ENCODE measurements around the gene CBLC. TPM values are rescaled to one million over a fixed set of nuclear protein-coding genes. Genes with fewer than 3 reads are reported as not detected.

Gene CBLC
- total RNA-seq, 1 donor from 2014 or later = 65.0 TPM

- Histone ChIP-seq H3K36me3 (ENCODE audit: control insufficient read depth, insufficient read depth, low read length) (peaks cover 23% of the 10 kb centered on the region), H3K4me3 (ENCODE audit: low read depth, low read length) (peak overlapping the region; percentile 58), H3K27me3 (ENCODE audit: control insufficient read depth, insufficient read depth, low read length) (no peaks in the 10 kb centered on the region)
- no peak for DNase-seq (ENCODE audit: low read depth)
- no peak for TF ChIP-seq CTCF (IDR thresholded peaks at IDR 0.05; ENCODE audit: insufficient read depth, low read length, severe bottlenecking)
- no peak for FAIRE-seq
Measured at GRCh38 chr19:44809577-44810233, 32.0 kb downstream of the CBLC start.

DNA sequence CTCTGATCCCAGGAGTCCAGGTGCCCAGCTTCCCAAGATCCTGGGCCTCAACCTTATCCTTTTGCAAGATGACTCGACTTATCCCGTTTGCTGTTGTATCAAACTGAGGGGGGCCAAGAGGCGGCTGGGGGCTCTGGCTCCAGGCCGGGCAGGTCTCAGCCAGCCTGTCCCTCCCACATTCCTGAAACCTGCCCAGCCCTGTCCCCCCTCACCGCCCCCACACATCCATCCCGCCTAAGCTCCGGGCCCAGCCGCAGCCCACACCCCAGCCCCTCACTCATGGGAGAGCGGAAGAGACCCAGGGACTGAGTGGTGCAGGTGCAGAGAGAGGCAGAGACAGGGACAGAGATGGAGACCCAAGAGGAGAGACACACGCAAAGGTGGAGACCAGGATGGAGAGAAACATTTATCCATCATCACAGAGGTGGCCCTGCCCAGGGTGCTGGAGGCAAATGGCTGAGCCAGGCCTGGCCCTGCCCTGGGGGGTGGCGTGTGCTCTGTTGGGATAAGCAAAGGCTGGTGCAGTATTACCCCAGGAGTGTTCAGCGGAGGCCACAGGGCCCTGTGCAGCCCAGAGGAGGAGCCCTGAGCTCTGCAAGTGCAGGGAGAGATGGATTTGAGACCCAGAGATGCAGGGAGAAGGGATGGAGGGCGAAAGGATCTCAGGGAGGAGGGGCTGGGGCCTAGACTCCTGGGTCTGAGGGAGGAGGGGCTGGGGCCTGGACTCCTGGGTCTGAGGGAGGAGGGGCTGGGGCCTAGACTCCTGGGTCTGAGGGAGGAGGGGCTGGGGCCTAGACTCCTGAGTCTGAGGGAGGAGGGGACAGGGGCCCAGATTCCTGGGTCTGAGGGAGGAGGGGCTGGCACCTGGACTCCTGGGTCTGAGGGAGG is 32.8 kb downstream of the CBLC start:
- no peak for TF ChIP-seq CTCF (IDR thresholded peaks at IDR 0.05; ENCODE audit: insufficient read depth, low read length, severe bottlenecking)
- H3K4me3 ChIP-seq (ENCODE audit: low read depth, low read length) = peak overlapping the region; percentile 58
- no peak for FAIRE-seq
- H3K36me3 ChIP-seq (ENCODE audit: control insufficient read depth, insufficient read depth, low read length) = peaks cover 27% of the 10 kb centered on the region
- H3K27me3 ChIP-seq (ENCODE audit: control insufficient read depth, insufficient read depth, low read length) = no peaks in the 10 kb centered on the region
- peak; percentile 47 for DNase-seq (ENCODE audit: low read depth)

DNA sequence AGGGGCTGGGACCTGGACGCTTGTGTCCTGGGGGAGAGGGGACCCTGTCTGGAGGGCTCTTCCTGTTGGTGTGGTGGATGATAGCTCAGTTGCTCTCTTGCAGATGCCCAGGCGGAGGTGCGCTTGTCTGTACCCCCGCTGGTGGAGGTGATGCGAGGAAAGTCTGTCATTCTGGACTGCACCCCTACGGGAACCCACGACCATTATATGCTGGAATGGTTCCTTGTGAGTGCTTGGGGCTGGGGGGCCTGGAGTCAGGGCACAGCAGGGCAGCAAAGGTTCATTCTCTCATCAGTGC is 33.4 kb downstream of the CBLC start:
- no peak overlapping the region for H3K4me3 ChIP-seq (ENCODE audit: low read depth, low read length)
- FAIRE-seq = no peak
- no peak for TF ChIP-seq CTCF (IDR thresholded peaks at IDR 0.05; ENCODE audit: insufficient read depth, low read length, severe bottlenecking)

DNA sequence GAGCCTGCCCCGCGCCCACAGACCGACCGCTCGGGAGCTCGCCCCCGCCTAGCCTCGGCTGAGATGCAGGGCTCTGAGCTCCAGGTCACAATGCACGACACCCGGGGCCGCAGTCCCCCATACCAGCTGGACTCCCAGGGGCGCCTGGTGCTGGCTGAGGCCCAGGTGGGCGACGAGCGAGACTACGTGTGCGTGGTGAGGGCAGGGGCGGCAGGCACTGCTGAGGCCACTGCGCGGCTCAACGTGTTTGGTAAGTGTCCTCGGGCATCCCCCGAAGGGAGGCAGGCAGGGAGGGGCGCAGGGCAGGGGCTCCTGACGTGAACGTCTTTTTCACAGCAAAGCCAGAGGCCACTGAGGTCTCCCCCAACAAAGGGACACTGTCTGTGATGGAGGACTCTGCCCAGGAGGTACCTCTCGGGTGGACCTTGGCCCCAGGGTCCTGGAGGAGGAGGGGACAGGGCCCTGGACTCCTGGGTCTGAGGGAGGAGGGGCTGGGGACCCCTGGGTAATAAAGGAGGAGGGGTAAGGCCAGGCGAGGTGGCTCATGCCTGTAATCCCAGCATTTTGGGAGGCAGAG is 34.5 kb downstream of the CBLC start:
- H3K4me3 ChIP-seq (ENCODE audit: low read depth, low read length) = no peak overlapping the region
- H3K27me3 ChIP-seq (ENCODE audit: control insufficient read depth, insufficient read depth, low read length) = no peaks in the 10 kb centered on the region
- no peak for TF ChIP-seq CTCF (IDR thresholded peaks at IDR 0.05; ENCODE audit: insufficient read depth, low read length, severe bottlenecking)
- DNase-seq (ENCODE audit: low read depth) (no peak), FAIRE-seq (no peak)
- peaks cover 28% of the 10 kb centered on the region for H3K36me3 ChIP-seq (ENCODE audit: control insufficient read depth, insufficient read depth, low read length)

More for the DNA sequence above, 33.4 kb downstream of the CBLC start:
- peaks cover 28% of the 10 kb centered on the region for H3K36me3 ChIP-seq (ENCODE audit: control insufficient read depth, insufficient read depth, low read length)
- DNase-seq (ENCODE audit: low read depth) = no peak
- H3K27me3 ChIP-seq (ENCODE audit: control insufficient read depth, insufficient read depth, low read length) = no peaks in the 10 kb centered on the region

DNA sequence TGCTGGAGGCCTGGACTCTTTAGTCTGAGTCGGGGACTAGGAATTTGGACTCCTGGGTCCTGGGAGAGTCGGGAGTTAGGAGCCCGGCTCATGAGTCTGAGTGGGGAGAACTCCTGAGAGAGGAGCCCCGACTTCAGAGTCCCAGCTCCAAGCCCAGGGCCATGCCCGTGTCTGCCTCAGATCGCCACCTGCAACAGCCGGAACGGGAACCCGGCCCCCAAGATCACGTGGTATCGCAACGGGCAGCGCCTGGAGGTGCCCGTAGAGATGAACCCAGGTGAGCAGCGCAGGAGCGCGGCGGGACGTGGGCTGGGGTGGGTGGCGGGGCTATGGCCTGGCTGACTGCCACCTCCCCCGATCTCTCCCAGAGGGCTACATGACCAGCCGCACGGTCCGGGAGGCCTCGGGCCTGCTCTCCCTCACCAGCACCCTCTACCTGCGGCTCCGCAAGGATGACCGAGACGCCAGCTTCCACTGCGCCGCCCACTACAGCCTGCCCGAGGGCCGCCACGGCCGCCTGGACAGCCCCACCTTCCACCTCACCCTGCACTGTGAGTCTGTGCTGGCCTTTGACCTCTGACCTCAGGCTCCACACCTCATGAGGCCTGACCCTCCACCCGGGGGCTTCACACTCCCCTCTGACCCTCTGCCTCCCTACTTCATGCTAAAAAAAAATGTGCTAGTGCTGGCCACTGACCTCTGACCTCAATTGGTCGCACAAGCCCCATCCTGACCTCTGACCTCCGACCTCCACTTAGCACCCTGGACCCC is 35.6 kb downstream of the CBLC start:
- Histone ChIP-seq H3K27me3 (ENCODE audit: control insufficient read depth, insufficient read depth, low read length) (no peaks in the 10 kb centered on the region), H3K36me3 (ENCODE audit: control insufficient read depth, insufficient read depth, low read length) (peaks cover 28% of the 10 kb centered on the region), H3K4me3 (ENCODE audit: low read depth, low read length) (no peak overlapping the region)
- FAIRE-seq = no peak
- no peak for TF ChIP-seq CTCF (IDR thresholded peaks at IDR 0.05; ENCODE audit: insufficient read depth, low read length, severe bottlenecking)
- DNase-seq (ENCODE audit: low read depth) = no peak

Measured in bronchial epithelial cell (primary cell).